ENCODE results near the gene GPRIN3.
"Not testable (repeated sequence)": the region's sequence is repeated elsewhere in the genome, so short reads cannot be mapped to it uniquely, and the experiment has no call there.

Gene GPRIN3

GRCh38 chr4:89288430-89288829, 19.2 kb downstream of the GPRIN3 start:
- no peak for DNase-seq

GRCh38 chr4:89287945-89288344, 19.7 kb downstream of the GPRIN3 start:
- no peak for DNase-seq

GRCh38 chr4:89285745-89286144, 21.9 kb downstream of the GPRIN3 start:
- no peak for DNase-seq

- DNase-seq, result no peak
Measured at GRCh38 chr4:89284828-89285227, 22.8 kb downstream of the GPRIN3 start.

GRCh38 chr4:89284020-89284424, 23.6 kb downstream of the GPRIN3 start:
- DNase-seq, result no peak

DNA sequence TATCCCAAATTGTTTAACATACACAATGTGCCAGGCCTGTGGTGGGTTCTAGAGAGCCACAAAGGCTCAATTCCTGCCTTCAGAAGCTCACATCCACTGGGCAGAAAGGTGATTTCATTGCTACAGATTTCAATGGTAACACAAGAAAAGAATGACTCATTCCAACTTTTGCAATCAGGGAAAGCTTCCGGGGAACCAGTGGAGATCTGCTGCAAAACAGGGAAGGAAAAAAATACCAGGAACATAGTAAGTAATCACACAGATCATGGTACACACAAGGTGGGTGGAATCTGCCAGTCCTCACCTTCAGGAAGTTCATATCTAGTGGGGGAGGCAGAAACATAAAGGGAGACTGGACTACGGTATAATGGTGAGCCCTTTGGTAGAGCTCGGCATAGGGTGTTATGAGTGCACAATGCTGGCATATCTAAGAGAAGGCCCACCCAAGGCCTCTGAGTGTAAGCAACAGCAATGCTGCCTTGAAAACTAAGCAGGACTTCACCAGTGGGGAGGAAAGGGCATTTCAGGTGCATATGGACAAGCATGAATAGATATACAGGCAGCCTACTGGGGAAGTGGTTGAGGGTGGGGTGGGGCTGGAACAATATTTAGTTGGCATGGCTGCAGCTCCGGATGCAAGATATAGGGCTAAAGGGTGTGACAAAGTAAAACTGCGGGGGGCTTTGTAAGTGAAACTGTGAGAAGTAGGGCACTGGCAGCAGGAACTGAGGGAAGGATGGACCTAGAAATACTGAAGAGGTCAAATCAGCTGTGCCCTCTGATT, 24.2 kb downstream of the GPRIN3 start:
- DNase-seq, result no peak

DNA sequence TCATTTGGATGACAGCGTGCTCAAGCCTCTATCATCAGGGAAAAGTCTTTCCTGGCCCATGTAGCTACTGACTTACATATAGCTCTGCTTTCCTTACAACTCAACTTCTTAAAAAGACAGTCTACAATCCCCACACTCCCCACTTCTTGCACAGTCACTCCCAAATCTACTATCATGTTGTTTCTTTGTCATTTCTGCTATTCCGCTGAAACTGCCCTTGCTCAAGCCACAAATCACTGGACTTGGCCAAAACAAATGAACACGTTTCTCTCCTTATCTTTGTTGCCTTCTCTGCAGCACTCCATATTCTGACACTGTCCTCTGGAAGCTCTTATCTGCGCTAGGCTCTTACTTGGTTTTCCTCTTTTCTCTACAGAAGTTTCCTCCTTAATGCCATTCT, 28.2 kb downstream of the GPRIN3 start:
- DNase-seq, result no peak

GRCh38 chr4:89277412-89277811, 30.2 kb downstream of the GPRIN3 start:
- no peak for DNase-seq

GRCh38 chr4:89276296-89276695, 31.3 kb downstream of the GPRIN3 start:
- no peak for DNase-seq

- DNase-seq, result no peak
Measured at GRCh38 chr4:89275587-89275986, 32.0 kb downstream of the GPRIN3 start.

- no peak for DNase-seq
Measured at GRCh38 chr4:89273741-89274141, 33.9 kb downstream of the GPRIN3 start.

DNA sequence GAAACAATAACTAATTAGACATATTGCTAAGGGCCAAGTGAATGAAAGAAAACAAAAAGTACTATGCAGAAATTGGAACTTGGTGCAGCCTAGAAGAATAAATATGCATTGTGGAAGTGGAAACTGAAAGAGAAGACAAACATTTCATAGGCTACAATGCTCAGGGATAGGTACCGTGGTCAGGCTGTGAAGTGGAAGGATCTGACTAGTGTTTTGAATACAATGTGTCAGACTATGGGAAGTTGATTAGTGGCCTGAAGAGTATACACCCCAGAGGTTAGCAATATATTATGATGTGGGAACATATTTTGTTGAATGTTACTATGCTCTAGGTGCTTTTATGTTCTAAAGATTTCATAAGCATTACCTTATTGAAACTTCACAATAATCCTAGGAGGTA, 36.8 kb downstream of the GPRIN3 start:
- DNase-seq, result no peak

DNA sequence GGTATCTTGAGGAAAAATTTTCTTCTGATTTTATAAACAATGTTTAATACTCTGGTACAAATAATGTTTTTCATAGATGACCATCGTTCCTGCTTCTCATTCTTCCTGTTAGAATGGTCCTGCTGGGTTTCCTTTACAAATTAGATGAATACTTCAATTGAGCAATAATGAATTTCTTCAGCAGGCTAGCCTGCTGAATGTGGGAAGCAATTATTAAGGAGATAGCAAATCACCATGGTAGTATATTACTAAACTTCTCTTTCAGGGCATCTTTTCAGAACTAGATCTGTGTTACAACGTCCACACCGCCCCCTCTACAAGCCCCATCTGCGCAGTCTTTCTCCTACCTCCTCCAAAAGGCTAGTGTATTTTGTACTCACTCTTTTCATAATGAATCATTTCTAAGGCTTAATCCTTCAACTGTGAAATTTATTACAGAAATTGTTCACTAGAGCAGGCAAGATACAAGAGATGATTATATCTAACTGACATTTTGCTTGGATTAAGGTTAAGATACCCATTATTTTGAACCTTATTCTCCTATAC, 38.4 kb downstream of the GPRIN3 start:
- no peak for DNase-seq

DNA sequence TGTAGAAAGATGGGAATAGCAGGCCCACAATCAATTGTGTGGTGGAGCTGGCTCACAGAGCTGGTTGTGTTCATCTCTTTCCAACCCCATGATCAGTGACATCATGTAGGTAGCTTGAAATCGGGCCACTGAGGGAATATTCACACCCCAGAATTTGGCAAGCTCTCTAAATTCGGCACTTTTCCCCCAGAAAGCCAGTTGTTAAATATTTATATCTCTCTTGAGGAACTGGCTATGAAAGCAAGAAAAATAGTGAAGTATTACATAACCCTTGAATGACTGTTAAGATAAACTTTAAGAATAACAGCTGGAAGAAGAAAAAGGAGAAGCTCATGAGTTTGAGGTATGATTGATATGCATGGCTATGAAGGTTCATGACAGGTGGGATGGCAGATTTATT, 38.9 kb downstream of the GPRIN3 start:
- no peak for DNase-seq

- DNase-seq, result no peak
Measured at GRCh38 chr4:89267846-89268245, 39.8 kb downstream of the GPRIN3 start.

DNA sequence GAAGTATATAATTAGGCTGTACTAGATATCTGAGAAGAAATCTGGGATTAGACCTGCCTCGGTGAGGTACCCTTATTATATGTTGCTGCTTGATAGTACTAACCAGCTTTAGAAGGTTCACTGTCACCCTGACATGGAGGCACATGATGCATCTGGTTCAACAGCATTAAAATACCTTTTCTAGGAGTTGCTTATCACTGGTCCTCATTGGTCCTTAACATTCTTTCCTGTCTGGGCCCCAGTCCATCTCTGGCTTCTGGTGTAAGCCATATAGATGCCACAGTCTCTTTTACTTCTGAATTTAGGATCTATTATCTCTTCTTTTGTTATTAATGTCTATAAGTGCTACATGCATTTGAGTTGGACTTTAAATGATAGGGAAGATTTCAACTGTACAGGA, 40.2 kb downstream of the GPRIN3 start:
- no peak for DNase-seq

GRCh38 chr4:89266128-89266527, 41.5 kb downstream of the GPRIN3 start:
- no peak for DNase-seq

DNA sequence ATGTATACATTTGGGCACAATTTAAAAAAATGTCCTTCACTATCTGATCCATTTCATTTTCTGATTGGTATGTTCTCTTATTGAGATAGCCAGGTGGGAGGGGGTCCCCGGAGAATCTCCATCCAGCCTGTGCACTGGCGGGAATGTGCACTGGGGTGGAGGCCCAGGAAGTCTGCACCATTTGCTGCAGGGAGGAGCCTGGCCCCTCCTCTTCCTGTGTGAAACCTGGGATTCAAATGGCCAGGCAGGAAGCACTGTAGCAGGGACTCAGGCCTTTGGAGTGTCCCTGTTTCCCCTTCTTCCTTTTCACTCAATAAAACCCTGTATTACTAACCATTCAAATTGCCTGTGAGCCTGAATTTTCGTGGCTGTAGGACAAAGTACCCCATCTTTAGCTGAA, 44.3 kb downstream of the GPRIN3 start:
- no peak for DNase-seq

DNA sequence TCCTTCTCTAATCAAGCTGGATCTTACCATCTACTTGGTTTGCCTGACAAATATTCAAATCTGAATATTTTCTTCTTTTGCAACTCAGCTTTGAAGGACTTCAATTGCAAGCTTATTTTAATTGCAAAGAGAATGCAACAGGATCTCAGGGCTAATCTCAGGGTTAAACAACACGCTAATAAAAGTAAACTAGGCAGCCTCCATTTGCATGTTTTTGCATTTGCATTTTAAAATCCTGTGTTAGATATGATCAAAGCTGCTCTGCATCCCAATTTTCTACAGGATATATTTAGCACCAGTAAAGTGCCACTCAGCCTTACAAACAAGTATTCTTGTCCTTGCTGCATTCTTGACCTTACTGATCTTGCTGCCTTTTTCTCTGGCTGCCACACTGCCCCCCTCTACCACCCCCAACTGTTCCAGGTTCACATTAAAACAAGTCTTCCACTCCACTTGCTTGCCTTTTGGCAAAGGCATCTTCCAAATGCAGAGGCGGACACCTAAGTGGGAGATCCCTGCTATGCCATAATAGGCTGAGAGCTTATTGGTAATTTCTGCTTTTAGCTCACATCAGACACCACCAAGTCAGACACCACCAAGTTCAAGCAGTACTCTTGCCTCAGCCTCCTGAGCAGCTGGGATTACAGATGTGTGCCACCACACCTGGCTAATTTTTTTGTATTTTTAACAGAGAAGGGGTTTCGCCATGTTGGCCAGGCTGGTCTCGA, 48.1 kb downstream of the GPRIN3 start:
- DNase-seq, result no peak

GRCh38 chr4:89258506-89258905, 49.1 kb downstream of the GPRIN3 start:
- no peak for DNase-seq

DNA sequence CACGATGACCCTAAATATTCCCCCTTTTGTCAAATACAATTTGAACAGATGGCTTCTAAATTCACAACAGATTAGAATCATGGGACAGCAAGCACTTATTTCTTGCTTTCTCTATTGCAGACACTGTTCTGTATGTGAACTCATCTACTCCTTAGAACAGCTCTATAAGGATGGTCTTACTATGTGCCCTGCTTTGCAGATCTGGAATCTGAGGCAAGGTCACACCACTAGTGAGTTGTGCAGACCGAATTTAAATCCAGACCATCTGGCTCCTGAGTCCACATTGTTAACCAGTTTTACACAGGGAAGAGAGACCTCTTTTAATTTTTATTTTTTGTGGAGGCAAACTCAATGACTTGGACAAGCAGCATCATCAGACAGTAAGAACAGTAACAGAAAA, 50.2 kb downstream of the GPRIN3 start:
- no peak for DNase-seq

- DNase-seq, result no peak
Measured at GRCh38 chr4:89256203-89256800, 51.3 kb downstream of the GPRIN3 start.

GRCh38 chr4:89254847-89255246, 52.8 kb downstream of the GPRIN3 start:
- DNase-seq, result peak; percentile 50

DNA sequence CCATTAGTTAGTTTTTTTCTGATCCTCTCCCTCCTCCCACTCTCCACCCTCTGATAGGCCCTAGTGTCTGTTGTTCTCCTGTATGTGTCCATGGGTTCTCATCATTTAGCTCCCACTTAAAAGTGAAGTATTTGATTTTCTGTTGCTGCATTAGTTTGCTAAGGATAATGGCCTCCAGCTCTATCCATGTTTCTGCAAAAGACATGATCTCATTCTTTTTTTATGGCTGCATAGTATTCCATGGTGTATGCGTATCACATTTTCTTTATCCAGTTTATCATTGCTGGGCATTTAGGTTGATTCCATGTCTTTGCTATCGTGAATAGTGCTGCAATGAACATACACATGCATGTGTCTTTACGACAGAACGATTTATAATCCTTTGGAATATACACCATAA, 53.3 kb downstream of the GPRIN3 start:
- not testable (repeated sequence) for DNase-seq

Measured in stimulated activated CD4-positive, alpha-beta T cell treated with anti-CD3 and anti-CD28 coated beads, Interleukin-4, amount 100 ng/mL, for 24 hours (primary cell).